ENCODE data around the gene FAM107A. TPM values are rescaled to one million over a fixed set of nuclear protein-coding genes. Genes with fewer than 3 reads are reported as not detected.
A peak's percentile ranks its signal among the peaks of the same experiment; 100 is the strongest.

FAM107A gene
- total and polyA plus RNA-seq, 4 donors: 3.8 to 23.6 (median 7.9) TPM

- ATAC-seq (ENCODE audit: low FRiP score) (no peak), DNase-seq (no peak)
- Histone ChIP-seq H3K36me3 (ENCODE audit: control insufficient read depth in 1 of 2, insufficient read depth in 2 of 2, low read length in 1 of 2) (no peaks in the 10 kb centered on the region), H3K4me3 (ENCODE audit: low read length in 2 of 2) (no peak overlapping the region), H3K4me1 (ENCODE audit: control insufficient read depth in 1 of 2, insufficient read depth in 2 of 2, low read length in 2 of 2) (no peaks in the 10 kb centered on the region), H3K27ac (ENCODE audit: low read depth in 1 of 2, low read length in 2 of 2) (no peak overlapping the region), H3K9me3 (ENCODE audit: control insufficient read depth, low read length) (peaks cover 5% of the 10 kb centered on the region), H3K27me3 (ENCODE audit: control insufficient read depth in 1 of 2, insufficient read depth in 2 of 2, low read length in 1 of 2) (peaks cover 0 to 2% of the 10 kb centered on the region in 2 donors)
- intact Hi-C loops (cut with DNase I): no loop called here
Observed at GRCh38 chr3:58603606-58604005, 26.4 kb upstream of the FAM107A start.

- no peak overlapping the region for H3K27ac ChIP-seq (ENCODE audit: low read depth in 1 of 2, low read length in 2 of 2)
- no peaks in the 10 kb centered on the region for H3K36me3 ChIP-seq (ENCODE audit: control insufficient read depth in 1 of 2, insufficient read depth in 2 of 2, low read length in 1 of 2)
- H3K4me3 ChIP-seq (ENCODE audit: low read length in 2 of 2): no peak overlapping the region
- ATAC-seq (ENCODE audit: low FRiP score): no peak
- peaks cover 0 to 2% of the 10 kb centered on the region in 2 donors for H3K27me3 ChIP-seq (ENCODE audit: control insufficient read depth in 1 of 2, insufficient read depth in 2 of 2, low read length in 1 of 2)
- WGBS, 2 donors: 79 to 82% methylated on average over 6 of the region's 6 CpGs
- H3K4me1 ChIP-seq (ENCODE audit: control insufficient read depth in 1 of 2, insufficient read depth in 2 of 2, low read length in 2 of 2): no peaks in the 10 kb centered on the region
- DNase-seq: no peak
- H3K9me3 ChIP-seq (ENCODE audit: control insufficient read depth, low read length): peaks cover 2% of the 10 kb centered on the region
- intact Hi-C loops (cut with DNase I): no loop called here
Observed at GRCh38 chr3:58597770-58598310, 20.6 kb upstream of the FAM107A start.

GRCh38 chr3:58596834-58597518, 19.8 kb upstream of the FAM107A start:
- Histone ChIP-seq H3K27me3 (ENCODE audit: control insufficient read depth in 1 of 2, insufficient read depth in 2 of 2, low read length in 1 of 2) (peaks cover 0 to 2% of the 10 kb centered on the region in 2 donors), H3K9me3 (ENCODE audit: control insufficient read depth, low read length) (peaks cover under 1% of the 10 kb centered on the region), H3K36me3 (ENCODE audit: control insufficient read depth in 1 of 2, insufficient read depth in 2 of 2, low read length in 1 of 2) (no peaks in the 10 kb centered on the region), H3K4me3 (ENCODE audit: low read length in 2 of 2) (no peak overlapping the region), H3K4me1 (ENCODE audit: control insufficient read depth in 1 of 2, insufficient read depth in 2 of 2, low read length in 2 of 2) (no peaks in the 10 kb centered on the region), H3K27ac (ENCODE audit: low read depth in 1 of 2, low read length in 2 of 2) (no peak overlapping the region)
- ATAC-seq (ENCODE audit: low FRiP score) (no peak), DNase-seq (no peak)
- 46 to 47% methylated on average over 4 of the region's 4 CpGs for WGBS, 2 donors
- intact Hi-C loops (cut with DNase I): no loop called here

- H3K27me3 ChIP-seq (ENCODE audit: control insufficient read depth in 1 of 2, insufficient read depth in 2 of 2, low read length in 1 of 2): no peaks in the 10 kb centered on the region
Observed at GRCh38 chr3:58594117-58594516, 16.9 kb upstream of the FAM107A start.

GRCh38 chr3:58591517-58592510, 14.6 kb upstream of the FAM107A start:
- H3K36me3 ChIP-seq (ENCODE audit: control insufficient read depth in 1 of 2, insufficient read depth in 2 of 2, low read length in 1 of 2): no peaks in the 10 kb centered on the region
- ATAC-seq (ENCODE audit: low FRiP score) (no peak), DNase-seq (no peak)
- no peak overlapping the region for H3K4me3 ChIP-seq (ENCODE audit: low read length in 2 of 2)
- H3K4me1 ChIP-seq (ENCODE audit: control insufficient read depth in 1 of 2, insufficient read depth in 2 of 2, low read length in 2 of 2): no peaks in the 10 kb centered on the region
- intact Hi-C loops (cut with DNase I): no loop called here
- H3K27ac ChIP-seq (ENCODE audit: low read depth in 1 of 2, low read length in 2 of 2): no peak overlapping the region
- H3K27me3 ChIP-seq (ENCODE audit: control insufficient read depth in 1 of 2, insufficient read depth in 2 of 2, low read length in 1 of 2): no peaks in the 10 kb centered on the region
- no peaks in the 10 kb centered on the region for H3K9me3 ChIP-seq (ENCODE audit: control insufficient read depth, low read length)
- WGBS, 2 donors: 64 to 72% methylated on average over 6 of the region's 6 CpGs

More at GRCh38 chr3:58594117-58594516, 16.9 kb upstream of the FAM107A start:
- H3K27ac ChIP-seq (ENCODE audit: low read depth in 1 of 2, low read length in 2 of 2): no peak overlapping the region
- H3K9me3 ChIP-seq (ENCODE audit: control insufficient read depth, low read length): no peaks in the 10 kb centered on the region
- intact Hi-C loops (cut with DNase I): no loop called here
- H3K4me3 ChIP-seq (ENCODE audit: low read length in 2 of 2): no peak overlapping the region
- no peaks in the 10 kb centered on the region for H3K4me1 ChIP-seq (ENCODE audit: control insufficient read depth in 1 of 2, insufficient read depth in 2 of 2, low read length in 2 of 2)
- 79 to 84% methylated on average over 5 of the region's 5 CpGs for whole genome bisulfite sequencing, 2 donors
- ATAC-seq (ENCODE audit: low FRiP score) (no peak), DNase-seq (no peak)
- H3K36me3 ChIP-seq (ENCODE audit: control insufficient read depth in 1 of 2, insufficient read depth in 2 of 2, low read length in 1 of 2): no peaks in the 10 kb centered on the region

GRCh38 chr3:58588030-58588614, 10.9 kb upstream of the FAM107A start:
- no peaks in the 10 kb centered on the region for H3K4me1 ChIP-seq (ENCODE audit: control insufficient read depth in 1 of 2, insufficient read depth in 2 of 2, low read length in 2 of 2)
- H3K9me3 ChIP-seq (ENCODE audit: control insufficient read depth, low read length): no peaks in the 10 kb centered on the region
- intact Hi-C loops (cut with DNase I): loop anchor here in 1 of 2 donors (5.0 kb wide), 1 partner anchor 39 kb away; no protein-coding TSS in a partner anchor
- no peak for ATAC-seq (ENCODE audit: low FRiP score)
- H3K27ac ChIP-seq (ENCODE audit: low read depth in 1 of 2, low read length in 2 of 2): no peak overlapping the region
- no peaks in the 10 kb centered on the region for H3K36me3 ChIP-seq (ENCODE audit: control insufficient read depth in 1 of 2, insufficient read depth in 2 of 2, low read length in 1 of 2)
- H3K4me3 ChIP-seq (ENCODE audit: low read length in 2 of 2): no peak overlapping the region
- no peaks in the 10 kb centered on the region for H3K27me3 ChIP-seq (ENCODE audit: control insufficient read depth in 1 of 2, insufficient read depth in 2 of 2, low read length in 1 of 2)
- no peak for DNase-seq
- WGBS, 2 donors: 24 to 29% methylated on average over 3 of the region's 3 CpGs

- Histone ChIP-seq H3K4me1 (ENCODE audit: control insufficient read depth in 1 of 2, insufficient read depth in 2 of 2, low read length in 2 of 2) (no peaks in the 10 kb centered on the region), H3K36me3 (ENCODE audit: control insufficient read depth in 1 of 2, insufficient read depth in 2 of 2, low read length in 1 of 2) (no peaks in the 10 kb centered on the region), H3K27ac (ENCODE audit: low read depth in 1 of 2, low read length in 2 of 2) (no peak overlapping the region), H3K9me3 (ENCODE audit: control insufficient read depth, low read length) (no peaks in the 10 kb centered on the region), H3K4me3 (ENCODE audit: low read length in 2 of 2) (no peak overlapping the region), H3K27me3 (ENCODE audit: control insufficient read depth in 1 of 2, insufficient read depth in 2 of 2, low read length in 1 of 2) (no peaks in the 10 kb centered on the region)
- ATAC-seq (ENCODE audit: low FRiP score) (peak; percentile 9), DNase-seq (no peak)
- intact Hi-C loops (cut with DNase I): loop anchor here in 1 of 2 donors (5.0 kb wide), 1 partner anchor 41 kb away; no protein-coding TSS in a partner anchor
- 3 to 5% methylated on average over 33 to 44 of the region's 44 CpGs for WGBS, 2 donors
Observed at GRCh38 chr3:58586776-58587192, 9.6 kb upstream of the FAM107A start.

- Histone ChIP-seq H3K27ac (ENCODE audit: low read depth in 1 of 2, low read length in 2 of 2) (no peak overlapping the region), H3K9me3 (ENCODE audit: control insufficient read depth, low read length) (no peaks in the 10 kb centered on the region), H3K4me3 (ENCODE audit: low read length in 2 of 2) (peak overlapping the region; percentile 13 to 32), H3K36me3 (ENCODE audit: control insufficient read depth in 1 of 2, insufficient read depth in 2 of 2, low read length in 1 of 2) (no peaks in the 10 kb centered on the region), H3K27me3 (ENCODE audit: control insufficient read depth in 1 of 2, insufficient read depth in 2 of 2, low read length in 1 of 2) (no peaks in the 10 kb centered on the region), H3K4me1 (ENCODE audit: control insufficient read depth in 1 of 2, insufficient read depth in 2 of 2, low read length in 2 of 2) (no peaks in the 10 kb centered on the region)
- intact Hi-C loops (cut with DNase I): loop anchor here in 1 of 2 donors (5.0 kb wide), 1 partner anchor 41 kb away; no protein-coding TSS in a partner anchor
- 36% methylated on average over 8 of the region's 8 CpGs for WGBS, 2 donors
- DNase-seq (no peak), ATAC-seq (ENCODE audit: low FRiP score) (no peak)
Observed at GRCh38 chr3:58585994-58586393, 8.8 kb upstream of the FAM107A start.

Measured in aorta (tissue), 5 donors.